NCI-H82 treated with DMSO at 0.1 percent for 48 hours (cell line): ENCODE measurements around the gene PLEKHN1.

ENCODE experiments used
- DNase-seq: peaks from one replicate; lab custom pipeline; 2025; ENCODE audit not compliant: unreplicated experiment; lab: John Stamatoyannopoulos, UW

Gene PLEKHN1, protein sequence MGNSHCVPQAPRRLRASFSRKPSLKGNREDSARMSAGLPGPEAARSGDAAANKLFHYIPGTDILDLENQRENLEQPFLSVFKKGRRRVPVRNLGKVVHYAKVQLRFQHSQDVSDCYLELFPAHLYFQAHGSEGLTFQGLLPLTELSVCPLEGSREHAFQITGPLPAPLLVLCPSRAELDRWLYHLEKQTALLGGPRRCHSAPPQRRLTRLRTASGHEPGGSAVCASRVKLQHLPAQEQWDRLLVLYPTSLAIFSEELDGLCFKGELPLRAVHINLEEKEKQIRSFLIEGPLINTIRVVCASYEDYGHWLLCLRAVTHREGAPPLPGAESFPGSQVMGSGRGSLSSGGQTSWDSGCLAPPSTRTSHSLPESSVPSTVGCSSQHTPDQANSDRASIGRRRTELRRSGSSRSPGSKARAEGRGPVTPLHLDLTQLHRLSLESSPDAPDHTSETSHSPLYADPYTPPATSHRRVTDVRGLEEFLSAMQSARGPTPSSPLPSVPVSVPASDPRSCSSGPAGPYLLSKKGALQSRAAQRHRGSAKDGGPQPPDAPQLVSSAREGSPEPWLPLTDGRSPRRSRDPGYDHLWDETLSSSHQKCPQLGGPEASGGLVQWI

GRCh38 chr1:966135-966703, at the start of gene PLEKHN1:
Gene PLEKHN1, plus strand, starts transcription at chr1:966482. Its CDS starts 50 bp downstream, at chr1:966532.
- DNase-seq: no peak

DNA sequence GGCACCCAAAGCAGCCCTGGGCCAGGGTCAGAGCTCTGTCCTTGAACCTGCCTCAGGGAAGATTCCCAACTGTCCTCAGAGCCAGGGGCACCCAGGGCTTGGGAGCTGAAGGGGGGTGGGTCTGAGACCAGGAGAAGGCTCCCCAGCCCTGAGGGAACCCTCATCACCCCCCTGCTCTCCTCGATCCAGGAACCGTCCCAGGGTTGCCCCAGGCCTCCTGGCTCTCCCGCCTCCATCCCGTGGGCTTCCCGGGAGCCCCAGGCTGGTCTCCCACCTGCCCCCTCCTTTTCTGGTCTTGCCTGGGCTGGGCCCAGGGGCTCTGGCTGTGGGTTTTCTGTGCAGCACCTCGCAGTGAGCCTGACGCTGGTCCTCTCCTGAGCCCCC, 49.2 kb upstream of the PLEKHN1 start:
- no peak for DNase-seq

DNA sequence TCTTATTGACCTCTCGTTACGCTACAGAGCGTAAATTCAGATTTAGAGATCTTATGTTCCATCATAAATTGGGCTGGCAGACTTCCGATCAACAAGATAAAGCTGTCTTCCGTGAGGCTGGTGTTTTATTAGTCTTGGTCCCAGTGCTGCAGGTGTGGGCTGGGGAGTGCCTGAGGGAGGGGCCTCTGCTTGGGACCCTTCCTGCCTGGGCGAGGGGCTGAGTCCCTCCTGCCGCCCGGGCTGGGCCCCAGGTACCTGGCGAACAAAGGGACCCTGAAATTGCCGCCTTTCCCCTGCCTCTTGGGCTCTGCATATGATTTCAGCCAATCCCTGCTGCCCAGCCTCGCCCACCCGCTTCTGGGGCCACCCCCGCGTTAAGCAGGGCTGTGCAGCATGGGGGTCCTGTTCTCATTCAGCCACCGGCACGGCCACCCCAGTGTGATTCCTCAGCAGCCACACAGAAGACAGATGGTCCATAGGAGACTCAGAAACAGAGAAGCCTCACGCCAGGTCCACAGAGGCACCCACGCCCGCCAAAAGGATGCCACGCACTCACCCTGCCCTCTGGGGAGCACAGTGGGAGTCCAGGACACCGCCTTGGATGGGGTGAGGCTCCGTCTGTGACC, 48.7 kb upstream of the PLEKHN1 start:
- DNase-seq: no peak

DNA sequence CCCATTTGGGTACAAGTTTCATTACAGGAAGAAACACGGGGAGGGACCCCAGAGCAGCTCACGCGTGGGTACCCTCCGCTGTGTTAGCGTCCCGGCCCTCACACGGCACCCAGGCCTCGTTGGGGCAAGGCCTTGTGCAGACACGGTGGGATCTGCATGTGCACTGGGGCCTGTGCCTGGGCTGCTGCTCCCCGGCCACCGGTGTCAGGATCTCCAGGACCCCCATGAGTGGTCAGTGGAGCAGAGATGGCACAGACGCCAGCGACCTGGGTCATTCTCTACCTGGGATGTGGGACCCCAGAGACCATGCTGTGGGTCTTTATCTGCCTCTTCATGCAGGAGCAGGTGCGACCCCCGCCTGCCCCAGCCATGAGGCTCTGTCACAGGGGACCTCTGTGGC, 47.9 kb upstream of the PLEKHN1 start:
- DNase-seq: no peak

- no peak for DNase-seq
These were observed 47.4 kb upstream of the PLEKHN1 start for GRCh38 chr1:918843-919242.

DNA sequence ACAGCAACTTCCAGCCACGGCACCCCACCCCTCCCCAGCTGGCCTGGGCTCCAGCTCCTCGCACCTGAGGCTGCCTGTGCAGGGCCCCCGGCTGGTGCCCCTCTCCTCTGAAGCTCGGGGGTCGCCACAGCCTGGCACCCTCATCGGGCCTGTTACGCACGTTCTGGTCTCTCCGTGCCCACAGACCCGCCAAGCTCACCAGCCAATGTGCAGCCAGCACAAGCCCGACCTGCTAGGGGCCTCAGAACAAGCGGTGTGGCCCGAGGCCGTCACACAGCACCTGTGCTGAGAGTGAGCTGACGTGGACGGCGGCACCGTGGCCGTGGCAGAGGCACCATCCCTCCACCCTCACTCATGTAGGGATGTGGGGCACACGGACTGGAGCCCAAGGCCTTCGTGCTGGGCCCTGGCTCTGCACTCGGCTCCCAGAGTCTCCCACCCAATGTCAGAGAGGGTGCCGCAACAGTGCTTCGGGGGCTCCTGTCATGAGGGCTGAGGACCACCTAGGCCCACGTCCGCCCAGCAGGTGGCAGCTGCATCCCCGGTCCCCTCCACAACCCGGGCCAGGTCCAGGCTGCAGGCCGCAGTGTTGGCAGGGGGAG, 46.9 kb upstream of the PLEKHN1 start:
- no peak for DNase-seq

- DNase-seq: no peak
These were observed 46.3 kb upstream of the PLEKHN1 start for GRCh38 chr1:920010-920409.

- no peak for DNase-seq
These were observed 45.8 kb upstream of the PLEKHN1 start for GRCh38 chr1:920521-920920.

DNA sequence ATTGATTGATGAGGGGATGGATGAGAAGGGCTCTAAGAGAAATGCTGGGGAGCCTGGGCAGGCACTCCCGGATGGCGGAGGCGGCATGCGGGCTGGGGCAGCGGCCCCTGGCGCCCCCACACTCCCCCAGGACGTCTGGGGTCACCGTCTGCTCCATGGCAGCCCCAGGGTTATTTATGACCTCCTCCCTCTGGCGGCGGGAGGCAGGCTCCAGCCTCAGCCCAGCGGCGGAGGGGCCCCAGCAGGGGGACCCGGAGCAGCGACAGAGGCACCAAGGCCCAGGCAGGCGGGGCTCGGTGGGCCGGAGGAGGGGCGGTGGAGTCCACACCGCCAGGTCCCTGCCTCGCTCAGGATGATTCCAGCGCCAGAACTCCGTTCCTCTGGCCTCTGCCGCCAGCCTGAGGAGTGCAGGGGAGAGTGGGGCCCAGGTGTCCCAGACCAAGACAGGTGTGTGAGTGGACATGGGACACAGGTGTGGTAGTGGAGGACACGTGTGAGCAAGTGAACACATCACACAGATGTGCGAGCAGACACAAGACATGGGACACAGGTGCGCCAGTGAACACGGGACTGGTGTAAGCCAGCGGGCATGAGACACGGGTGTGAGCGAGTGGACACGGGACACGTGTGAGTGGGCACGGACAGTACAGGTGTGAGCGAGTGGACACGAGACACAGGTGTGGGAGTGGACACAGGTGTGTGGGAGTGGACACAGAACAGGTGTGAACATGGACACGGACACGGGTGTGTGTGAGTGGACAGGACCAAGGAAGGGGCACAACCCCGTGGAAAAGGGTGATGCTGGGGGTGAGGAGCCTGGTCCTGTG, 45.1 kb upstream of the PLEKHN1 start:
- DNase-seq: peak; percentile 77

DNA sequence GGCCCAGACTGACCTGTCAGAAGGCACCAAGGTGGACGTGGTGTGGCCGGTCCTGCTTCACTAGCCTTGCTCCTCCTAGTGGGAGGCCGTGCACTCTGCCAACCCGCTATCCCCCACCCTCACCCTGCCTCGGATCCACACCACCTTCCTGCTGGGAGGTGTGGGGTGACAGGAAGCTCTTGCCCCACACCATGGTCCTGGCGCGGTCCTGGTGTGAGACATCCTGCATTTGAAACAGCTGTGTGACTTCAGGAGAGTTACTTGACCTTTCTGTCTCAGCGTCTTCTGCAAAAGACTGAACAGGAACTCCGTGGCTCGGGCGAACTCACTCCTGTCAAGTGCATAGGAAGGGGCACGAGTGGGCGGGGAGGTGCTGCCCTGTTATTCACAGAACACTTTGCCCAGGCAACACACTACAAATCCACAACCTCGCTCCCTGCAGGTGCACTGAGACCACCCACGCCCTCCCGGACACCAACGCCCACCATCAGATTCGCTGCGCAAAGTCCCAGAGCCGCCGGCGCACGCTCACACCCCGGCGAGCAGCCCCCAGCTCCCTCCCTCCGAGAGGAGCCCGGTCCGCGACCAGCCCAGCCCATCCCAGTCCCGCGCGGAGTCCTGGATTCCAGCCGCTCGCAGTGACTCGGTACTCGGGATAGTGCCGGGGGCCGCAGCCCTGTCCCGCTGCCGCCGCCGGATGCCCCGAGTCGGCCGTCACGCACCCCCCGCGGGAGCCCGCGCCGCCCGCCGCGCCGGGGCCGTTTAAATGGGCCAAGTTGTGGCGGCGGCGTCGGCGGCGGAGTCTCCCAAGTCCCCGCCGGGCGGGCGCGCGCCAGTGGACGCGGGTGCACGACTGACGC, 42.9 kb upstream of the PLEKHN1 start, which contains the start of gene SAMD11:
Gene SAMD11 (plus strand): TSS at position 793 of the 860 bp plus-strand sequence. CDS start 509 bp downstream, outside the sequence.
- DNase-seq: peak; percentile 55

DNA sequence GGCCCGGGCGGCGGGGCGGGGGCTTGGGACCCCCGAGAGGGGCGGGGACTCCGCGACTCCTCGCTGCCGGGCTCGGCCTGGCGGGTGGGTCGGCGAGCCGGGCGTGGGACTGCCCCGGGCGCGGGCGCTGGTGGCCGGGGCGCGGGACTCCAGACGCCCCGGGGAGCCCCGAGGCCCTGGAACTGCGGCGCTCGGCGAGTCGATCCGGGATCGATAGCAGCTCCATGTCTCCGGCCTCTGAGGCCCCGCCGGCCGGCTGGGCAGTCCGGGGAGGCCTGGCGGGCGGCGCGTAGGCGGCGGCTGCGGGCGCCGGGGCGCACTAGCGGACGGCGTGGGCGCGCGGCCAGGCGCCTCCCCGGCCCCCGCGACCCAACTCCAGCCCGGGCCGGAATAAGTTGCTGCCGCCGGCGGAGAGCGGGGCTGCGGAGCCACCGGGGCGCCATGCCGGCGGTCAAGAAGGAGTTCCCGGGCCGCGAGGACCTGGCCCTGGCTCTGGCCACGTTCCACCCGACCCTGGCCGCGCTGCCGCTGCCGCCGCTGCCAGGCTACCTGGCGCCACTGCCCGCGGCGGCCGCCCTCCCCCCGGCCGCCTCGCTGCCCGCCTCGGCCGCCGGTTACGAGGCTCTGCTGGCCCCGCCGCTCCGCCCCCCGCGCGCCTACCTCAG, 42.2 kb upstream of the PLEKHN1 start:
- no peak for DNase-seq

GRCh38 chr1:924656-925560, 41.4 kb upstream of the PLEKHN1 start:
- DNase-seq: no peak

DNA sequence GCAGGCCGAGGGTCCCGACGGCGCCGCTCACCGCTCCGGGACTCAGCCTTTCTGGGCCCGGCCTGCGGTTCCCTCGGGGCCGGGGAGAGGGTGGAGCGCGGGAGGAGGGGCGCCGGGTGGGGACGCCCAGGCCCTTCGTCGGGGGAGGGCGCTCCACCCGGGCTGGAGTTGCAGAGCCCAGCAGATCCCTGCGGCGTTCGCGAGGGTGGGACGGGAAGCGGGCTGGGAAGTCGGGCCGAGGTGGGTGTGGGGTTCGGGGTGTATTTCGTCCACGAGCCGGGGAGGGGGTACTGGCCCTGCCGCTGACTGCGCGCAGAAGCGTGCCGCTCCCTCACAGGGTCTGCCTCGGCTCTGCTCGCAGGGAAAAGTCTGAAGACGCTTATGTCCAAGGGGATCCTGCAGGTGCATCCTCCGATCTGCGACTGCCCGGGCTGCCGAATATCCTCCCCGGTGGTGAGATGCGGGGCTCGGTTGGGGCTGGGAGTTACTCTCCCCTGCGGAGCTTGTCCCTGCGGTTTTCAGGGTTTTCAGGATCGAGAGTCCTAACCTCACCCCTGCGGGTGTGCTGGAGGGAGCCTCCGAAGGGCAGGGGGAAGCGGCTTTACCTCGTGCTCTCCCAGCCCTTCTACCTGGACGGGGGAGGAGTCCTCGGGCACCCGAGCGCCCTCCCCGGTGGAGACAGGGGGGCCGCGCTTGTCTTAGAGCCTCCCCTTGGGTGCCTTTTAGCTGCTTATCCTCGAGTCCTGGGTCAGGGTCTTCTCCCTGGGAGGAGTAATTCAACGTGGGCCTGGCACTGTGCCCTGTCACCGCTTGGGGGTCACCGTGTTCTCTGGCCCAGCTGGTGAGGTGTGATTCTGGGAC, 40.5 kb upstream of the PLEKHN1 start:
- no peak for DNase-seq

DNA sequence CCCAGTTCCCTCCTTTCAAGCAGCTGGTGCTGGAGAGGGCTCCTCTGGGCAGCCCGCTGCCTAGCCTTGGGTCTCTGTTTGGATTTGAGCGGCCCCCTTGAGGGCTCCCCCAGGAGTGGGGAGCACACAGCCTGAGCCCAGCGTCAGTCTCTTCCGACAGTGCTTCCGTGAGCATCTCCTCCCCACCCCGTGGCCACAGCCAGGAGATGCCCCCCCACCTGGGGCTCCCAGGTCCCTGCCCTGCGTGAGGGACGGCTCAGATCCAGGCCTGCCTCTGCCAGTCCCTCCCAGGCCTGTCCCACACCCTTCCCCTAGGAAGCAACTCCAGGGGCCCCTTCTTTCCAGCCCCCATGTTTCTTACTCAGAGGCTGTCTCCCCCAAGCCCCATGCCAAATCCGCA, 39.0 kb upstream of the PLEKHN1 start:
- DNase-seq: no peak

DNA sequence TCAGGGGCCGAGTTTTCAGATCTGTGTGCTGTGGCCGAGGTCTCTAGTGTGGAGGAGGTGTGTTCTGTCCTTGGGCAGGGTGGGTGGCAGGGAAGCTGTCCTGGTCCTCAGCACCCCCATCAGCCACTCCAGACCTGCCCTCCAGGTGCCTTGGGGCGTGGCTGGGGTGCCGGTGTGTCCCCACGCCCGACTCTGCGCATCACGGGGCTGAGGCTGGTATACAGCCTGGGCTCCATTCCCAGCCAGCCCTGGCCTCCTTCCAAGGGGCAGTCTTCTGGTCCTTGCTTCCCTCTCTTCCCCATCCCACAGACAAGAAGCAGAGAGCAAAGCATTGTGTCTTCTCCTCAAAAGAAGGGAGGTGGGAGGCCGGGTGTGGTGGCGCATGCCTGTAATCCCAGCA, 38.5 kb upstream of the PLEKHN1 start:
- DNase-seq: no peak

DNA sequence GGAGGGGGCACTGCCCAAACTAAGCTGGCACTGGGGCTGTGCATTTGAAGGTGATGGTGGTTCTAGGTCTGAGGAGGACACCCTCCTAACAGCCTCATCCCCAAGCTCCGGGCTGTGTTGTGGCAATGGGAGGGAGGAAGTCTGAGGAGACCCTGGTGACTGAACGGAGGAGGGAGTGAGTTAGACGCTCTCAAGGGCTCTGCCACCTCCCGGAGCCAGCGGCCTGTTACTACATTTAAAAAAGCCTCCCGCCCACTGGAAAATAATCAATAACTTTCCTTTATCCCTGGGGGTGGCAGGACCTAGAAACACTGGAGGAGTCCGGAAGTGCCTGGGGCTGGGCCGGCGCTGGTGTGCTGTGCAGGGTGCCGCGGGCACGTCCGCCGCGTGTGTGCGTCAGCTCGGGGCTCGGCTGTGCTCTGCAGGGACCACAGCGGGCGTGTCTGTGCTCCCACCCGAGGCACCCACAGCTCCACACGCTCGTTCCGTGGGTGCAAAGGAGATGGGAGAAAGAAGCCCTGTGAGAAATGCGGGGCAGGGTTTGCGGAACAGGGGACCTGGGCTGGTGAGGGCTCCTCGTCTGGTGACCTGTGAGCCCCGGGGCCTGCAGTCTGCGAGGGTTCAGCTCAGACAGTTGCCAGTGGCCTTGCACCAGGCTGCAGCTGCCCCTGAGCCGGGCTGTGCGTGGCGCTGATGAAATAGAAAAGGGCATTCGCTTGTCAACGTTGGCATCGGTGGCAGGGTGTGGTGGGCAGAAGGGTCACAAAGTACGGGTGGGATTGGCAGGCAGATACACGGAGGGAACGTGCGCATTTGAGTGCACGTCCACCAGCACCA, 37.2 kb upstream of the PLEKHN1 start:
- no peak for DNase-seq
